WTC11 (cell line): ENCODE measurements around the gene SLX4.

Experiments used
- CBFB ChIP-seq: sonication (generic); formaldehyde crosslinking; IDR thresholded peaks from 2 replicates; pipeline ENCODE4 v1.8.1; 2022; ENCODE audit warnings: mild to moderate bottlenecking, low read depth, missing genetic modification reagents
- CREB1 ChIP-seq: sonication (generic); formaldehyde crosslinking; IDR thresholded peaks from 2 replicates; pipeline ENCODE4 v1.8.0; 2023; ENCODE audit warnings: mild to moderate bottlenecking, missing genetic modification reagents
- ESRRA ChIP-seq: sonication (generic); formaldehyde crosslinking; IDR thresholded peaks from 2 replicates; pipeline ENCODE4 v1.8.1; 2022; ENCODE audit warnings: mild to moderate bottlenecking, missing genetic modification reagents, borderline replicate concordance
- NR3C1 ChIP-seq: sonication (generic); formaldehyde crosslinking; conservative IDR thresholded peaks from 2 replicates; pipeline ENCODE4 v1.8.1; 2023; ENCODE audit warnings: low read depth, mild to moderate bottlenecking, missing genetic modification reagents
- SMAD4 ChIP-seq: sonication (generic); formaldehyde crosslinking; IDR thresholded peaks from 2 replicates; pipeline ENCODE4 v1.8.0; 2022; ENCODE audit warnings: mild to moderate bottlenecking, missing genetic modification reagents
- TP53 ChIP-seq: sonication (generic); formaldehyde crosslinking; IDR thresholded peaks from 2 replicates; pipeline ENCODE4 v1.8.1; 2023; ENCODE audit warnings: mild to moderate bottlenecking, missing genetic modification reagents
- ZNF232 ChIP-seq: sonication (generic); formaldehyde crosslinking; IDR thresholded peaks from 2 replicates; pipeline ENCODE4 v1.8.0; 2022; ENCODE audit warnings: mild to moderate bottlenecking, missing genetic modification reagents
- TF ChIP-seq, protein P1 (sequence below): fragments of 200-600 bp; IDR thresholded peaks from 2 replicates; pipeline ENCODE4 v1.8.0; 2022; ENCODE audit warnings: antibody characterized with exemption
- TF ChIP-seq, protein P2 (sequence below): sonication (generic); formaldehyde crosslinking; IDR thresholded peaks from 2 replicates; pipeline ENCODE4 v1.8.0; 2022; ENCODE audit warnings: mild to moderate bottlenecking, missing genetic modification reagents
- TF ChIP-seq, protein P3 (sequence below): sonication (generic); formaldehyde crosslinking; IDR thresholded peaks from 2 replicates; pipeline ENCODE4 v1.8.1; 2022; ENCODE audit warnings: mild to moderate bottlenecking, missing genetic modification reagents, moderate library complexity, borderline replicate concordance
- TF ChIP-seq, protein P4 (sequence below): sonication (generic); formaldehyde crosslinking; conservative IDR thresholded peaks from 2 replicates; pipeline ENCODE4 v1.8.1; 2022; ENCODE audit warnings: mild to moderate bottlenecking, missing genetic modification reagents
- TF ChIP-seq, protein P5 (sequence below): sonication (generic); formaldehyde crosslinking; IDR thresholded peaks from 2 replicates; pipeline ENCODE4 v1.8.0; 2023; ENCODE audit warnings: missing genetic modification reagents, mild to moderate bottlenecking, borderline replicate concordance
- TF ChIP-seq, protein P6 (sequence below): sonication (generic); formaldehyde crosslinking; IDR thresholded peaks from 2 replicates; pipeline ENCODE4 v1.8.1; 2023; ENCODE audit warnings: mild to moderate bottlenecking, moderate library complexity, missing genetic modification reagents
- TF ChIP-seq, protein P7 (sequence below): sonication (generic); formaldehyde crosslinking; IDR thresholded peaks from 2 replicates; pipeline ENCODE4 v1.8.0; 2022; ENCODE audit warnings: mild to moderate bottlenecking, missing genetic modification reagents

DNA sequence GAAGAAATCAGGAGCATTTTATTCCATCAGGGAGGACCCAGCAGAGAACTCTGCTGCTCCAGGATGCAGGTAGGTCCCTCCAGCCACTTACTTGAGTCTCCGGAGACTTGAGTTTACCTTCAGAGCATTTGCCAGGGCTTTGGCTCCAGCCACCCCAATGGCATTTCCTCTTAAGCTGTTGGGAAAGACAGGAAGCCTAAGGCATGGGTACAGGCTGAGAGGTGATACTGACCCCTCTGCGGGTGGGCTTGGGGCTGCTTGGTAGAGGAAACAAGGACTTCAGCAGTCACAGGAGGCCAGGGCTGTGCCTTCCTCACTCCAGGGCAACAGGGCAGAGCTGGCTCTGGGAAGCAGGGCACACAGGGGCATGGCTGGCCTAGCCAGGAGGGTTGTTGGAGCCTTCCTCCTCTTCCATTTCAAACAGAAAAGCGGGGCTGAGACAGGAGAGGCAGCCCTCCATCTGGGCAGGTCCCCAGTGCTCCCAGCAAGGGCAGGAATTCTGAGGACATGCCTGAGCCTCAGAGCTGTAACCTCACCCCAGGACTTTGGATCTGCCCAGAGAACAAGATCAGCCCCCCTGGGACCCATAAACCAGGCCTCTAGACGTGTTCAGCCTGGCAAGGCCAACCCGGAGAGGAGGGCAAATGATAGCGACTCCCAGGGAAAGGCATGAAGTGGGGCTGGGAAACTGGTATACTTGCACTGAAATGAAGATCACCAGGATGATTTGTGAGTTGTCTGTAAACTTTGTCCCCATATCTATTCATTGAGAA lies 68.6 kb downstream of the SLX4 start:
- no peak for TF ChIP-seq SMAD4 (CRISPR knock-in tag)
- TF ChIP-seq, protein P1, sequence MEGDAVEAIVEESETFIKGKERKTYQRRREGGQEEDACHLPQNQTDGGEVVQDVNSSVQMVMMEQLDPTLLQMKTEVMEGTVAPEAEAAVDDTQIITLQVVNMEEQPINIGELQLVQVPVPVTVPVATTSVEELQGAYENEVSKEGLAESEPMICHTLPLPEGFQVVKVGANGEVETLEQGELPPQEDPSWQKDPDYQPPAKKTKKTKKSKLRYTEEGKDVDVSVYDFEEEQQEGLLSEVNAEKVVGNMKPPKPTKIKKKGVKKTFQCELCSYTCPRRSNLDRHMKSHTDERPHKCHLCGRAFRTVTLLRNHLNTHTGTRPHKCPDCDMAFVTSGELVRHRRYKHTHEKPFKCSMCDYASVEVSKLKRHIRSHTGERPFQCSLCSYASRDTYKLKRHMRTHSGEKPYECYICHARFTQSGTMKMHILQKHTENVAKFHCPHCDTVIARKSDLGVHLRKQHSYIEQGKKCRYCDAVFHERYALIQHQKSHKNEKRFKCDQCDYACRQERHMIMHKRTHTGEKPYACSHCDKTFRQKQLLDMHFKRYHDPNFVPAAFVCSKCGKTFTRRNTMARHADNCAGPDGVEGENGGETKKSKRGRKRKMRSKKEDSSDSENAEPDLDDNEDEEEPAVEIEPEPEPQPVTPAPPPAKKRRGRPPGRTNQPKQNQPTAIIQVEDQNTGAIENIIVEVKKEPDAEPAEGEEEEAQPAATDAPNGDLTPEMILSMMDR: no peak
- TF ChIP-seq ZNF232 (CRISPR knock-in tag): no peak
- TF ChIP-seq CREB1: no peak
- TF ChIP-seq, protein P2, sequence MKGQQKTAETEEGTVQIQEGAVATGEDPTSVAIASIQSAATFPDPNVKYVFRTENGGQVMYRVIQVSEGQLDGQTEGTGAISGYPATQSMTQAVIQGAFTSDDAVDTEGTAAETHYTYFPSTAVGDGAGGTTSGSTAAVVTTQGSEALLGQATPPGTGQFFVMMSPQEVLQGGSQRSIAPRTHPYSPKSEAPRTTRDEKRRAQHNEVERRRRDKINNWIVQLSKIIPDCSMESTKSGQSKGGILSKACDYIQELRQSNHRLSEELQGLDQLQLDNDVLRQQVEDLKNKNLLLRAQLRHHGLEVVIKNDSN (CRISPR knock-in tag): no peak
- TF ChIP-seq, protein P3, sequence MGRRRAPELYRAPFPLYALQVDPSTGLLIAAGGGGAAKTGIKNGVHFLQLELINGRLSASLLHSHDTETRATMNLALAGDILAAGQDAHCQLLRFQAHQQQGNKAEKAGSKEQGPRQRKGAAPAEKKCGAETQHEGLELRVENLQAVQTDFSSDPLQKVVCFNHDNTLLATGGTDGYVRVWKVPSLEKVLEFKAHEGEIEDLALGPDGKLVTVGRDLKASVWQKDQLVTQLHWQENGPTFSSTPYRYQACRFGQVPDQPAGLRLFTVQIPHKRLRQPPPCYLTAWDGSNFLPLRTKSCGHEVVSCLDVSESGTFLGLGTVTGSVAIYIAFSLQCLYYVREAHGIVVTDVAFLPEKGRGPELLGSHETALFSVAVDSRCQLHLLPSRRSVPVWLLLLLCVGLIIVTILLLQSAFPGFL: no peak
- TF ChIP-seq, protein P4, sequence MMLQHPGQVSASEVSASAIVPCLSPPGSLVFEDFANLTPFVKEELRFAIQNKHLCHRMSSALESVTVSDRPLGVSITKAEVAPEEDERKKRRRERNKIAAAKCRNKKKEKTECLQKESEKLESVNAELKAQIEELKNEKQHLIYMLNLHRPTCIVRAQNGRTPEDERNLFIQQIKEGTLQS (CRISPR knock-in tag): no peak
- TF ChIP-seq TP53 (CRISPR knock-in tag): no peak
- TF ChIP-seq, protein P5, sequence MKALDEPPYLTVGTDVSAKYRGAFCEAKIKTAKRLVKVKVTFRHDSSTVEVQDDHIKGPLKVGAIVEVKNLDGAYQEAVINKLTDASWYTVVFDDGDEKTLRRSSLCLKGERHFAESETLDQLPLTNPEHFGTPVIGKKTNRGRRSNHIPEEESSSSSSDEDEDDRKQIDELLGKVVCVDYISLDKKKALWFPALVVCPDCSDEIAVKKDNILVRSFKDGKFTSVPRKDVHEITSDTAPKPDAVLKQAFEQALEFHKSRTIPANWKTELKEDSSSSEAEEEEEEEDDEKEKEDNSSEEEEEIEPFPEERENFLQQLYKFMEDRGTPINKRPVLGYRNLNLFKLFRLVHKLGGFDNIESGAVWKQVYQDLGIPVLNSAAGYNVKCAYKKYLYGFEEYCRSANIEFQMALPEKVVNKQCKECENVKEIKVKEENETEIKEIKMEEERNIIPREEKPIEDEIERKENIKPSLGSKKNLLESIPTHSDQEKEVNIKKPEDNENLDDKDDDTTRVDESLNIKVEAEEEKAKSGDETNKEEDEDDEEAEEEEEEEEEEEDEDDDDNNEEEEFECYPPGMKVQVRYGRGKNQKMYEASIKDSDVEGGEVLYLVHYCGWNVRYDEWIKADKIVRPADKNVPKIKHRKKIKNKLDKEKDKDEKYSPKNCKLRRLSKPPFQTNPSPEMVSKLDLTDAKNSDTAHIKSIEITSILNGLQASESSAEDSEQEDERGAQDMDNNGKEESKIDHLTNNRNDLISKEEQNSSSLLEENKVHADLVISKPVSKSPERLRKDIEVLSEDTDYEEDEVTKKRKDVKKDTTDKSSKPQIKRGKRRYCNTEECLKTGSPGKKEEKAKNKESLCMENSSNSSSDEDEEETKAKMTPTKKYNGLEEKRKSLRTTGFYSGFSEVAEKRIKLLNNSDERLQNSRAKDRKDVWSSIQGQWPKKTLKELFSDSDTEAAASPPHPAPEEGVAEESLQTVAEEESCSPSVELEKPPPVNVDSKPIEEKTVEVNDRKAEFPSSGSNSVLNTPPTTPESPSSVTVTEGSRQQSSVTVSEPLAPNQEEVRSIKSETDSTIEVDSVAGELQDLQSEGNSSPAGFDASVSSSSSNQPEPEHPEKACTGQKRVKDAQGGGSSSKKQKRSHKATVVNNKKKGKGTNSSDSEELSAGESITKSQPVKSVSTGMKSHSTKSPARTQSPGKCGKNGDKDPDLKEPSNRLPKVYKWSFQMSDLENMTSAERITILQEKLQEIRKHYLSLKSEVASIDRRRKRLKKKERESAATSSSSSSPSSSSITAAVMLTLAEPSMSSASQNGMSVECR (CRISPR knock-in tag): no peak
- TF ChIP-seq, protein P6, sequence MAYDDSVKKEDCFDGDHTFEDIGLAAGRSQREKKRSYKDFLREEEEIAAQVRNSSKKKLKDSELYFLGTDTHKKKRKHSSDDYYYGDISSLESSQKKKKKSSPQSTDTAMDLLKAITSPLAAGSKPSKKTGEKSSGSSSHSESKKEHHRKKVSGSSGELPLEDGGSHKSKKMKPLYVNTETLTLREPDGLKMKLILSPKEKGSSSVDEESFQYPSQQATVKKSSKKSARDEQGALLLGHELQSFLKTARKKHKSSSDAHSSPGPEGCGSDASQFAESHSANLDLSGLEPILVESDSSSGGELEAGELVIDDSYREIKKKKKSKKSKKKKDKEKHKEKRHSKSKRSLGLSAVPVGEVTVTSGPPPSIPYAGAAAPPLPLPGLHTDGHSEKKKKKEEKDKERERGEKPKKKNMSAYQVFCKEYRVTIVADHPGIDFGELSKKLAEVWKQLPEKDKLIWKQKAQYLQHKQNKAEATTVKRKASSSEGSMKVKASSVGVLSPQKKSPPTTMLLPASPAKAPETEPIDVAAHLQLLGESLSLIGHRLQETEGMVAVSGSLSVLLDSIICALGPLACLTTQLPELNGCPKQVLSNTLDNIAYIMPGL (CRISPR knock-in tag): no peak
- TF ChIP-seq CBFB (CRISPR knock-in tag): no peak
- TF ChIP-seq NR3C1 (CRISPR knock-in tag): no peak
- TF ChIP-seq, protein P7, sequence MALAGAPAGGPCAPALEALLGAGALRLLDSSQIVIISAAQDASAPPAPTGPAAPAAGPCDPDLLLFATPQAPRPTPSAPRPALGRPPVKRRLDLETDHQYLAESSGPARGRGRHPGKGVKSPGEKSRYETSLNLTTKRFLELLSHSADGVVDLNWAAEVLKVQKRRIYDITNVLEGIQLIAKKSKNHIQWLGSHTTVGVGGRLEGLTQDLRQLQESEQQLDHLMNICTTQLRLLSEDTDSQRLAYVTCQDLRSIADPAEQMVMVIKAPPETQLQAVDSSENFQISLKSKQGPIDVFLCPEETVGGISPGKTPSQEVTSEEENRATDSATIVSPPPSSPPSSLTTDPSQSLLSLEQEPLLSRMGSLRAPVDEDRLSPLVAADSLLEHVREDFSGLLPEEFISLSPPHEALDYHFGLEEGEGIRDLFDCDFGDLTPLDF (CRISPR knock-in tag): no peak
- no peak for TF ChIP-seq ESRRA (CRISPR knock-in tag)
